PC-9 (cell line): ENCODE measurements around the gene SLC11A2. TPM values are rescaled to one million over a fixed set of nuclear protein-coding genes. Genes with fewer than 3 reads are reported as not detected.

Experiments used
- BruUV-seq: library from RNA; stranded (reverse); fragments of 400-500 nt; replicated peaks from 2 replicates; lab custom pipeline; 2021; lab: Mats Ljungman, UMichigan
- CTCF ChIA-PET: fragments of 300-600 bp; sonication (Branson Sonifier 250); formaldehyde crosslinking; loops from one replicate; lab custom pipeline; 2022; ENCODE audit warnings: antibody characterized with exemption; lab: Charles Lee
- POLR2A ChIA-PET: fragments of 300-600 bp; sonication (Branson Sonifier 250); formaldehyde crosslinking; loops from one replicate; lab custom pipeline; 2022; ENCODE audit warnings: antibody characterized with exemption; ENCODE audit not compliant: unreplicated experiment; lab: Charles Lee
- DNase-seq, 2 experiments: peaks; one replicate each; pipeline versions ENCODE4 v3.0.0 to v3.0.0-alpha.2; 2015 to 2022; ENCODE audit warnings: mixed read lengths in 1 of 2
- H2AFZ ChIP-seq: fragments of 200-600 bp; sonication (generic); 2 replicates; pipeline ENCODE4 v1.8.1; 2017; ENCODE audit warnings: antibody characterized with exemption
- H3F3A ChIP-seq: fragments of 200-600 bp; sonication (generic); 2 replicates; pipeline ENCODE4 v1.8.1; 2017; ENCODE audit warnings: antibody characterized with exemption, mild to moderate bottlenecking, low read depth; ENCODE audit not compliant: insufficient read depth
- H3K27ac ChIP-seq: fragments of 200-600 bp; sonication (generic); 2 replicates; pipeline ENCODE4 v1.6.1; 2016; ENCODE audit warnings: mixed run types
- H3K27me3 ChIP-seq: fragments of 200-600 bp; sonication (generic); 2 replicates; pipeline ENCODE4 v1.6.1; 2016; ENCODE audit warnings: low read depth, mixed run types; ENCODE audit not compliant: insufficient read depth
- H3K36me3 ChIP-seq: fragments of 200-600 bp; sonication (generic); 2 replicates; pipeline ENCODE4 v1.6.1; 2016; ENCODE audit warnings: low read depth, mixed run types
- H3K4me1 ChIP-seq: fragments of 200-600 bp; sonication (generic); replicated peaks from 2 replicates; pipeline ENCODE4 v1.6.1; 2016; ENCODE audit warnings: mixed run types; ENCODE audit not compliant: insufficient read depth
- H3K4me2 ChIP-seq: fragments of 200-600 bp; sonication (generic); 2 replicates; pipeline ENCODE4 v1.6.1; 2017; ENCODE audit warnings: mixed run types
- H3K4me3 ChIP-seq: fragments of 200-600 bp; sonication (generic); 2 replicates; pipeline ENCODE4 v1.6.1; 2016; ENCODE audit warnings: mixed run types
- H3K79me2 ChIP-seq: fragments of 200-600 bp; sonication (generic); 2 replicates; pipeline ENCODE4 v1.6.1; 2017; ENCODE audit warnings: low read depth, mixed run types
- H3K9me2 ChIP-seq: fragments of 200-600 bp; sonication (generic); 2 replicates; pipeline ENCODE4 v1.8.1; 2017; ENCODE audit warnings: mild to moderate bottlenecking; ENCODE audit not compliant: insufficient read depth
- H3K9me3 ChIP-seq: fragments of 200-600 bp; sonication (generic); 2 replicates; pipeline ENCODE4 v1.8.1; 2016; ENCODE audit warnings: low read depth; ENCODE audit not compliant: insufficient read depth
- H4K20me1 ChIP-seq: fragments of 200-600 bp; sonication (generic); 2 replicates; pipeline ENCODE4 v1.8.1; 2017; ENCODE audit not compliant: insufficient read depth
- CTCF ChIP-seq: fragments of 200-600 bp; sonication (generic); conservative IDR thresholded peaks from 2 replicates; pipeline ENCODE4 v1.6.1; 2017; ENCODE audit warnings: mixed run types, antibody characterized with exemption, mild to moderate bottlenecking, moderate library complexity
- EZH2 ChIP-seq: fragments of 200-600 bp; sonication (generic); IDR thresholded peaks from 2 replicates; pipeline ENCODE4 v1.8.0; 2017; ENCODE audit warnings: antibody characterized with exemption, low read depth
- intact Hi-C: fragments of 100-400 bp; cut with micrococcal nuclease; formaldehyde crosslinking; loops from one replicate; pipeline ENCODE4 v1.10.0; 2022; ENCODE audit not compliant: unreplicated experiment
- total RNA-seq: library from RNA; stranded (reverse); gene quantifications from 2 replicates; pipeline ENCODE4 v1.2.3, GENCODE V29; 2021

Gene SLC11A2
- total RNA-seq, 1 experiment from 2014 or later = 45.7 TPM

DNA sequence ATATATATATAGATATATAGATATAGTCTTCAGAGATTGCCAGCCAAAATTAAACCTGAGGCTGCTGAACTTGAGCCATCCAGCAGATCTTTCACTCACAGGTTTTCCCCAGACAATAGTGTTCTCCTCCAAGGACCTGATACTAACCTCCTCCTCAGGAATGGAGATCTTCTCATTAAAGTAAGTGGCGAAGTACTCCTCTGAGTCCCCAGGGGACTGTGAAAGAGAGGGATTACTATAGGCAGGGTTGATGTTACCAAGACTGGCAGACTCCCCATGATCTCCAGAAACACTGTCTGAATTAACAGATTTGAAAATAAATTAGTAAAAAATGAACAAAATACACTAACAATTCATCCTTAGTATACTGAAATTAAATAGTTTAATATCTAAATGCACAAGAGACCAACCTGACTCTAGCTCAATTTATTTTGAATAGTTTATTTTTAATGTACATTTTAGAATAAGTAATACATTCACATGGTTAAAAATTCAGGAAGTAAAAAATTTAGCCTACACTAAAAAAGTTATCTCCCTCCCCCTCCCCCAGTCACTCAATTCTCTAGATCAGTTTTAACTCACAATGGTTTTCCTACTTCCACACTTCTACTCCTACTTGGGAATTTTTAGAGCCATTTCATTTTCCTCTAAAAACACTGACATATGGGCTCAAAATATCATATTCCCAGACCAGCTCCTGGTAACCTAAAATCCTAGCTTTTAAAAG, 17.7 kb downstream of the SLC11A2 start:
- Histone ChIP-seq H3K4me1 (peaks cover 22% of the 10 kb centered on the region), H3F3A (peaks cover 17% of the 10 kb centered on the region), H3K27ac (peak overlapping the region; percentile 9; the same call in 1 of the 2 replicates), H3K4me2 (no peak overlapping the region), H3K4me3 (no peak overlapping the region), H4K20me1 (peaks cover 5% of the 10 kb centered on the region; the same call in 1 of the 2 replicates), H3K27me3 (no peaks in the 10 kb centered on the region), H2AFZ (no peak overlapping the region), H3K79me2 (peaks cover 18% of the 10 kb centered on the region), H3K36me3 (peaks cover 25% of the 10 kb centered on the region; the same call in 1 of the 2 replicates), H3K9me3 (no peaks in the 10 kb centered on the region), H3K9me2 (no peaks in the 10 kb centered on the region)
- TF ChIP-seq CTCF (no peak), EZH2 (no peak)
- CTCF ChIA-PET = no interaction called here
- no TSS peak for BruUV-seq
- no peak for DNase-seq
- POLR2A ChIA-PET = no interaction called here
- intact Hi-C loops = loop anchor here (5.0 kb wide), 1 partner anchor 39 kb away; the partner anchor contains the start of gene LETMD1

GRCh38 chr12:51005671-51006070, 20.5 kb downstream of the SLC11A2 start:
- BruUV-seq = no TSS peak
- Histone ChIP-seq H3K36me3 (peaks cover 26% of the 10 kb centered on the region; the same call in 1 of the 2 replicates), H2AFZ (no peak overlapping the region), H3F3A (peaks cover 17% of the 10 kb centered on the region), H3K4me3 (no peak overlapping the region), H3K9me2 (no peaks in the 10 kb centered on the region), H3K79me2 (no peaks in the 10 kb centered on the region), H3K27ac (peak overlapping the region; percentile 47), H3K4me2 (peak overlapping the region; percentile 55), H3K4me1 (peaks cover 22% of the 10 kb centered on the region), H3K9me3 (no peaks in the 10 kb centered on the region), H4K20me1 (peaks cover 4% of the 10 kb centered on the region; the same call in 1 of the 2 replicates), H3K27me3 (no peaks in the 10 kb centered on the region)
- CTCF ChIA-PET = interaction anchor here (0.6 to 1.5 kb wide), 4 partner anchors 21 to 247 kb away, joined by 3 to 4 read pairs (median 4); partner anchors contain the start of gene SLC11A2
- POLR2A ChIA-PET = interaction anchor here (0.6 to 1.0 kb wide), 4 partner anchors 14 to 340 kb away, joined by 3 to 9 read pairs (median 4); partner anchors contain the start of gene CSRNP2
- DNase-seq = peak; percentile 57 to 90
- TF ChIP-seq EZH2 = no peak
- no peak for TF ChIP-seq CTCF
- intact Hi-C loops = loop anchor here (1.0 to 5.0 kb wide), 2 partner anchors 21 to 42 kb away; partner anchors contain the start of genes LETMD1 and SLC11A2

DNA sequence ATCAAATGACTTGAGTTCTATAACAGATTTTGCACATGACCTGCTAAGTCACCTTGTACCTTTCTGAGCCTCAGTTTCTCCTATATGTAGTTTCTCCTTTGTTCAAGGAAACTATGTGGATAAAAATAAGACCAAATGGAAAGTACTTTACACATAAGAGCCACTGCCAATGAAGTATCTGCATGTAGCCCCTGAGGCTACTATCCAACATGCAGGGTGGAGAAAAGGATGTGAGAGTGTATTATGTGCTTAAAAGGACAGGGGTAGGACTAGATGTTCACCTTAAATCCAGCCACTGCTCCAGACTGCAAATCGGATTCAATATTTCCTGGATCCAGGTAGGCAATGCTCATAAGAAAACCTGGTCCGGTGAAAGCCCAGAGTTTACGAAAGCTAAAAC, 21.2 kb downstream of the SLC11A2 start:
- intact Hi-C loops = loop anchor here (1.0 to 5.0 kb wide), 2 partner anchors 21 to 42 kb away; partner anchors contain the start of genes LETMD1 and SLC11A2
- H4K20me1 ChIP-seq = no peaks in the 10 kb centered on the region
- no peak overlapping the region for H2AFZ ChIP-seq
- POLR2A ChIA-PET = interaction anchor here (0.6 to 1.0 kb wide), 3 partner anchors 15 to 250 kb away, joined by 4 to 9 read pairs (median 5); partner anchors contain the start of gene CSRNP2
- H3F3A ChIP-seq = peaks cover 17% of the 10 kb centered on the region
- H3K9me2 ChIP-seq = no peaks in the 10 kb centered on the region
- H3K27me3 ChIP-seq = no peaks in the 10 kb centered on the region
- H3K4me1 ChIP-seq = peaks cover 22% of the 10 kb centered on the region
- no peak overlapping the region for H3K27ac ChIP-seq
- H3K4me3 ChIP-seq = no peak overlapping the region
- H3K79me2 ChIP-seq = no peaks in the 10 kb centered on the region
- TF ChIP-seq CTCF (no peak), EZH2 (no peak)
- no TSS peak for BruUV-seq
- H3K9me3 ChIP-seq = no peaks in the 10 kb centered on the region
- H3K4me2 ChIP-seq = peak overlapping the region; percentile 55
- H3K36me3 ChIP-seq = peaks cover 32% of the 10 kb centered on the region
- CTCF ChIA-PET = interaction anchor here (0.6 to 1.5 kb wide), 3 partner anchors 21 to 180 kb away, joined by 3 to 4 read pairs (median 4); partner anchors contain the start of gene SLC11A2
- DNase-seq = no peak
